ENCODE measurements around the gene NEK7.

GRCh38 chr1:198255784-198256183 is 99.0 kb downstream of the NEK7 start:
- TF ChIP-seq EP300 (IDR thresholded peaks at IDR 0.05) (no peak), POLR2A (IDR thresholded peaks at IDR 0.05) (no peak)
- TF ChIP-seq, protein P1, sequence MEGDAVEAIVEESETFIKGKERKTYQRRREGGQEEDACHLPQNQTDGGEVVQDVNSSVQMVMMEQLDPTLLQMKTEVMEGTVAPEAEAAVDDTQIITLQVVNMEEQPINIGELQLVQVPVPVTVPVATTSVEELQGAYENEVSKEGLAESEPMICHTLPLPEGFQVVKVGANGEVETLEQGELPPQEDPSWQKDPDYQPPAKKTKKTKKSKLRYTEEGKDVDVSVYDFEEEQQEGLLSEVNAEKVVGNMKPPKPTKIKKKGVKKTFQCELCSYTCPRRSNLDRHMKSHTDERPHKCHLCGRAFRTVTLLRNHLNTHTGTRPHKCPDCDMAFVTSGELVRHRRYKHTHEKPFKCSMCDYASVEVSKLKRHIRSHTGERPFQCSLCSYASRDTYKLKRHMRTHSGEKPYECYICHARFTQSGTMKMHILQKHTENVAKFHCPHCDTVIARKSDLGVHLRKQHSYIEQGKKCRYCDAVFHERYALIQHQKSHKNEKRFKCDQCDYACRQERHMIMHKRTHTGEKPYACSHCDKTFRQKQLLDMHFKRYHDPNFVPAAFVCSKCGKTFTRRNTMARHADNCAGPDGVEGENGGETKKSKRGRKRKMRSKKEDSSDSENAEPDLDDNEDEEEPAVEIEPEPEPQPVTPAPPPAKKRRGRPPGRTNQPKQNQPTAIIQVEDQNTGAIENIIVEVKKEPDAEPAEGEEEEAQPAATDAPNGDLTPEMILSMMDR (IDR thresholded peaks at IDR 0.05): no peak

Data from suprapubic skin (tissue), 3 donors.